IMR-90 (cell line): ENCODE data around the gene CBX8.

Source experiments
- CTCF ChIP-seq: conservative IDR thresholded peaks from 2 replicates; pipeline ENCODE4 v1.5.1; 2012; ENCODE audit warnings: mild to moderate bottlenecking, low read depth, low read length, improper control_type of control experiment
- RAD21 ChIP-seq: IDR thresholded peaks from 2 replicates; pipeline ENCODE4 v1.6.1; 2012; ENCODE audit warnings: low read length, improper control_type of control experiment
- RFX5 ChIP-seq: IDR thresholded peaks from 2 replicates; pipeline ENCODE4 v1.8.0; 2012; ENCODE audit warnings: low read depth, mild to moderate bottlenecking, low read length, moderate library complexity

- TF ChIP-seq RAD21 (no peak), CTCF (no peak), RFX5 (no peak)
Measured at GRCh38 chr17:79803421-79803996, 6.6 kb upstream of the CBX8 start.
